ENCODE measurements around the gene EP400.

The EP400 gene

DNA sequence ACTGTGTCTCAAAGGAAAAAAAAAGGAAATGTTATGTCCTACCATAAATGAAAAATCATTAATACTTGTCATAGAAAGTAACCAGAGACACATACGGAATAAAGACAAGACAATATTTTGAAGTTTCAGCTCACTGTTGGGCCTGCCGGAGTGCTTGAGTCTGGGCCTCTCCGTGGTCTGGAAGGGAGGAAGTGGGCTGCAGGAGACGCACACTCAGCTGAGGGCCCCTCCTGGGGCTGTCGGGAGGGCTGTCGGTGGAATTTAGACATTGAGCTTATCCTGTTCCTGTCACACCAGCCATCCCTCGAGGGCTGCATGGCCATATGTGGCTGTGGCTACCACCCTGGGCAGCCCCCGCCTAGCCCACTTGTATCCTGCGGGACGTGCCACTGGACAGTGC is 113.7 kb downstream of the EP400 start:
- TF ChIP-seq, protein P1, sequence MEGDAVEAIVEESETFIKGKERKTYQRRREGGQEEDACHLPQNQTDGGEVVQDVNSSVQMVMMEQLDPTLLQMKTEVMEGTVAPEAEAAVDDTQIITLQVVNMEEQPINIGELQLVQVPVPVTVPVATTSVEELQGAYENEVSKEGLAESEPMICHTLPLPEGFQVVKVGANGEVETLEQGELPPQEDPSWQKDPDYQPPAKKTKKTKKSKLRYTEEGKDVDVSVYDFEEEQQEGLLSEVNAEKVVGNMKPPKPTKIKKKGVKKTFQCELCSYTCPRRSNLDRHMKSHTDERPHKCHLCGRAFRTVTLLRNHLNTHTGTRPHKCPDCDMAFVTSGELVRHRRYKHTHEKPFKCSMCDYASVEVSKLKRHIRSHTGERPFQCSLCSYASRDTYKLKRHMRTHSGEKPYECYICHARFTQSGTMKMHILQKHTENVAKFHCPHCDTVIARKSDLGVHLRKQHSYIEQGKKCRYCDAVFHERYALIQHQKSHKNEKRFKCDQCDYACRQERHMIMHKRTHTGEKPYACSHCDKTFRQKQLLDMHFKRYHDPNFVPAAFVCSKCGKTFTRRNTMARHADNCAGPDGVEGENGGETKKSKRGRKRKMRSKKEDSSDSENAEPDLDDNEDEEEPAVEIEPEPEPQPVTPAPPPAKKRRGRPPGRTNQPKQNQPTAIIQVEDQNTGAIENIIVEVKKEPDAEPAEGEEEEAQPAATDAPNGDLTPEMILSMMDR (conservative IDR thresholded peaks at IDR 0.05; ENCODE audit: low read depth) = no peak
- DNase-seq (ENCODE audit: low spot score) = no peak
- ChIA-PET POLR2A (ENCODE audit: low non-redundant PET) (no interaction called here), CTCF (no interaction called here)
- no peak overlapping the region for H3K27ac ChIP-seq

DNA sequence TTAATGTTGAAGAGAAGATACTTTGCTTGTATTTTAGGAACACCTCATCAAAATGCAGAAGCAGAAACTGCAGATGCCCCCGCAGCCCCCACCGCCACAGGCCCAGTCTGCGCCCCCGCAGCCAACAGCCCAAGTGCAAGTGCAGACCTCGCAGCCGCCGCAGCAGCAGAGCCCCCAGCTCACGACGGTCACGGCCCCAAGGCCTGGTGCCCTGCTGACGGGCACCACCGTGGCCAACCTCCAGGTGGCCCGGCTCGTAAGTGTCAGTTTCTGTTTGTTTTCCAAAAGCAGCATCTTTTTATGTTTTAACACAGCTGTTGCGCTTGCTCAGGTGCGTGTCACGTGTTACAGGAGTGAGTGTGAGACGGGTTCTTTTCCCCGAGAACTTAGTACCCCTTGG is 114.9 kb downstream of the EP400 start:
- no peak overlapping the region for H3K27ac ChIP-seq

DNA sequence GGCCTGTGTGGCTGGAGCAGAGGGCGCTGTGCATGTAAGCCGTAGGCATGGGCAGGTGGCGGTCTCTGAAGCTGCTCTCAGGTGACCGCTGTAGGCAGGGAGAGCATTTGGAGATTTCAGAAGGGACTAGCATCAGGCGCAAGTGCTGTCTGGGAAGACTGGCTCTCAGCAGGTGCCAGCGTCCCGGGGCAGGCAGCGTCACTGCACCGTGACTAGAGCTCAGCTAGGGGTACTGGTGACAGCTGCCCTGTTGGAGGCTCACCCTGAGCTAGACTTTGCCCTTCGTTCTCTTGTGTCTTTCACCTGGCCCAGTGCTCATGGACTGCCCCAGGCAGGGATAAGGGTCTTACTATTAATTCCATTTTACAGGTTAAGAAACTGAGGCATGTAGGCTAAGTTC is 115.5 kb downstream of the EP400 start:
- TF ChIP-seq, protein P1 (conservative IDR thresholded peaks at IDR 0.05; ENCODE audit: low read depth) = no peak
- CTCF ChIA-PET = no interaction called here
- no peak for DNase-seq (ENCODE audit: low spot score)
- H3K27ac ChIP-seq = no peak overlapping the region
- POLR2A ChIA-PET (ENCODE audit: low non-redundant PET) = no interaction called here

More for the DNA sequence above, 114.9 kb downstream of the EP400 start:
- CTCF ChIA-PET = no interaction called here
- POLR2A ChIA-PET (ENCODE audit: low non-redundant PET) = no interaction called here
- TF ChIP-seq, protein P1 (conservative IDR thresholded peaks at IDR 0.05; ENCODE audit: low read depth) = no peak
- DNase-seq (ENCODE audit: low spot score) = no peak

DNA sequence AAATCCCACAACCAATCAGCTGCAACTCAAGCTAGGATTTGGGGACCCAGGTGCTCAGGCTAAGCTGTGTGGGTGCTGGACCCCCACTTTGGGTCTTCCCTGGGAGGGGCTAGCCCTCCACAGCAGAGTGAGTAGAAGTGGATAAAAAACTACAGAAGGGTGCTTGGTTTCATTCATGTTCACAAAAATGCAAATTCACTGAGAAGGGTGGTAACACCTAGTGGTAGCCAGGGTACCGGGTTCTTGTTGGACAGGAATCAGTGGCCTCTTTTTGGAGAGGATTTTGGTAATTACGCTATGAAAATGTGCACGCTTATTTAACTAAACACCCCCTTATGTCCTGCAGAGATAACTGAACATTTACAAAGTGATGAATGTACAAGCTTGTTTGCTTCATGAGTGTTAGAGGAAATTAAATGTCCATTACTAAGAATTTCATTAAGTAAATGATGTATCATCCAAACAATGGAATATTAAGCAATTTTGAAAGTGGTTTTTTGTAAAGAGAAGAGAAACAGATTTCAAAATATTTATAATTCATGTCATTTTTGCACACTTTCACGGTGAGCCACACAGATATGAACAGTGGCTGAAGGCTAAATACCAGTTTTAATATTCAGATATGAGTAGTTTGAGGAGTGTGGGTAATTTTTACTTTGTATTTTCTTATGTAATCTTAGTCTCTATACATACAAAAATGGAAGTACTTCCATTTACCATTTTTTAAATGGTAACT is 116.0 kb downstream of the EP400 start:
- H3K27ac ChIP-seq = no peak overlapping the region
- POLR2A ChIA-PET (ENCODE audit: low non-redundant PET) = no interaction called here
- CTCF ChIA-PET = no interaction called here
- DNase-seq (ENCODE audit: low spot score) = no peak
- TF ChIP-seq, protein P1 (conservative IDR thresholded peaks at IDR 0.05; ENCODE audit: low read depth) = no peak

DNA sequence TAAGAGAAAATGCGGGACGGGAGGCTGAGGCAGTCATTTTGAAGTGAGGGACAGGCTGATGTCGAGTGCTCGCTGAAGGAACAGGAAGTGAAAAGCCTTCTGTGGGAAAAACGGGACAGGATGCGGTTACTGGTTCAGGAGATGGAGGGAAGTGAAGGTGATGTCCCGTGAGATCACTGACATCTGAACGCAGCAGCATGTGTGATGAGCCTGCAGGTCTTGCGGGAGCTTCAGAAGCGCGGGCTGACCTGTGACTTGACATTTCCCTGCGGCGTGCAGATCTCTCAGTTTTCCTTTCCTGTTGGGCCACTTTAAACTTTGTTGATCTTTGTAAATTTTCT is 116.6 kb downstream of the EP400 start:
- DNase-seq (ENCODE audit: low spot score) = no peak
- TF ChIP-seq, protein P1 (conservative IDR thresholded peaks at IDR 0.05; ENCODE audit: low read depth) = no peak
- H3K27ac ChIP-seq = no peak overlapping the region
- CTCF ChIA-PET = no interaction called here
- POLR2A ChIA-PET (ENCODE audit: low non-redundant PET) = no interaction called here

DNA sequence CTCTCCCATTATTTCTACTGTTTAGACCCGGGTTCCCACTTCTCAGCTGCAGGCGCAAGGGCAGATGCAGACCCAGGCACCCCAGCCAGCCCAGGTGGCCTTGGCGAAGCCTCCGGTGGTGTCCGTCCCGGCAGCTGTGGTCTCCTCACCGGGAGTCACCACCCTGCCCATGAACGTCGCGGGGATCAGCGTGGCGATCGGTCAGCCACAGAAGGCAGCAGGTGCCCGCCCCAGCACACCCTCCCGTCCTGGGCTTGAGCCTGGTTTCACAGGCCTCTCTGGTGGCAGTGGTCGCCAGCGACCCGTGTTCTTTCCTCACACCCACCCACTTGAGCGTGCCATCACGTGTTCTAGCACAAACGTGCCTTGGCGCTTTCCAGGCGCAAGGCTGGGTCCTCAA is 117.0 kb downstream of the EP400 start:
- CTCF ChIA-PET = interaction anchor here (0.6 kb wide), 1 partner anchor 1052 kb away, joined by 3 read pairs; no protein-coding TSS in a partner anchor
- H3K27ac ChIP-seq = no peak overlapping the region
- no peak for DNase-seq (ENCODE audit: low spot score)
- POLR2A ChIA-PET (ENCODE audit: low non-redundant PET) = no interaction called here
- TF ChIP-seq, protein P1 (conservative IDR thresholded peaks at IDR 0.05; ENCODE audit: low read depth) = no peak

Data from RWPE1 (cell line).